Heart left ventricle (tissue), 16 donors: ENCODE results near the gene PRKG1. TPM values are rescaled to one million over a fixed set of nuclear protein-coding genes. Genes with fewer than 3 reads are reported as not detected.

Experiments
- ATAC-seq, 4 donors: fragments of 200-7000 bp; cut with Tn5 transposase; one replicate each; pipeline ENCODE4 v1.9.1; 2020 to 2022; ENCODE audit warnings: moderate library complexity in 4 of 4, mild to moderate bottlenecking in 3 of 4, moderate number of reproducible peaks in 1 of 4
- DNase-seq, 5 donors: peaks; one replicate each; pipeline ENCODE4 v3.0.0-alpha.2; 2020
- H3K27ac ChIP-seq, 12 donors: fragments of 200-600 bp; sonication (generic) in 4 of 12; one replicate each; pipeline versions ENCODE4 v1.5.0 to v1.8.0; 2016 to 2022; ENCODE audit warnings: mild to moderate bottlenecking in 2 of 12
- H3K27me3 ChIP-seq, 9 donors: fragments of 200-600 bp; sonication (generic) in 2 of 9; one replicate each; pipeline versions ENCODE4 v1.5.1 to v1.8.0; 2016 to 2022; ENCODE audit warnings: mild to moderate bottlenecking in 3 of 9
- H3K36me3 ChIP-seq, 9 donors: fragments of 200-600 bp; sonication (generic) in 2 of 9; one replicate each; pipeline versions ENCODE4 v1.5.0 to v1.8.0; 2018 to 2022; ENCODE audit warnings: mild to moderate bottlenecking in 2 of 9
- H3K4me1 ChIP-seq, 12 donors: fragments of 200-600 bp; sonication (generic) in 4 of 12; one replicate each; pipeline versions ENCODE4 v1.5.0 to v1.8.0; 2016 to 2022; ENCODE audit warnings: mild to moderate bottlenecking in 3 of 12
- H3K4me3 ChIP-seq, 12 donors: fragments of 200-600 bp; sonication (generic) in 4 of 12; one replicate each; pipeline versions ENCODE4 v1.5.0 to v1.8.0; 2017 to 2022; ENCODE audit warnings: mild to moderate bottlenecking in 9 of 12, moderate library complexity in 4 of 12
- H3K9me3 ChIP-seq, 12 donors: fragments of 200-600 bp; sonication (generic) in 4 of 12; one replicate each; pipeline versions ENCODE4 v1.5.0 to v1.8.0; 2016 to 2022; ENCODE audit warnings: mild to moderate bottlenecking in 1 of 12
- POLR2A ChIP-seq, 2 donors: fragments of 450-650 bp; IDR thresholded peaks; one replicate each; pipeline ENCODE4 v1.6.1; 2017; ENCODE audit warnings: antibody characterized with exemption in 2 of 2, mild to moderate bottlenecking in 2 of 2, moderate library complexity in 2 of 2
- WGBS, 4 donors: extraction: QIAGEN DNeasy Blood & Tissue Kit in 2 of 4; methylation state at CpG; one replicate each; pipeline versions ENCODE4 v1.1.5 to v1.1.7; 2013 to 2018; 5-methylcytosine and 5-hydroxymethylcytosine counted together
- intact Hi-C, 10 donors: fragments of 100-400 bp; cut with DNase I; formaldehyde crosslinking; loops; one replicate each; pipeline versions ENCODE4 v1.11.1 to v1.14.2; 2022
- polyA plus RNA-seq, 2 donors: library from polyadenylated mRNA; stranded (reverse); fragments of 200-250 nt; gene quantifications; one replicate each; pipeline ENCODE4 v1.2.3, GENCODE V29; 2013
- total RNA-seq, 9 donors: library from RNA; depleted of rRNA in 2 of 9; stranded (reverse); fragments of >200 nt in 2 of 9; fragmentation: NEBNext Ultra II Directional in 3 of 9; extraction: Animal tissue kit (Norgen Biotek cat#: 25700) in 3 of 9; gene quantifications; one replicate each; pipeline versions ENCODE4 v1.1.0 to v1.2.4, GENCODE V29; 2016 to 2023
- TF ChIP-seq, protein P1 (sequence below), 12 donors: fragments of 200-600 bp; sonication (generic) in 4 of 12; IDR thresholded peaks; one replicate each; pipeline versions ENCODE4 v1.5.0 to v1.8.0; 2018 to 2022; ENCODE audit warnings: antibody characterized with exemption in 12 of 12, mild to moderate bottlenecking in 5 of 12
- donor health status: ischemic (EF 13 %, LVEDD 7.1; RV severe dilation, severe dysfunction).
- donor health status: healthy with polysubstance abuse.
- donor health status: DM: no; HTN: yes; CAD: no.
- donor health status: DM: no; HTN: no; CAD: no.
- donor health status: ischemic (EF 25% LVEDD 6.9; RV normal size, moderate dysfunction).
- donor health status: ischemic (EF 25% LVEDD 5.7; RV mildly dilated, moderate dysfunction).
- donor health status: healthy.
- donor health status: DM: yes; HTN: yes; CAD: no.
- donor health status: ischemic (EF 35%, LVEDD 5.7; RV mildly dilated, moderate dysfunction).
- donor health status: nonischemic (EF 11% LVEDD 7.7; RV severe dilation, severe dysfunction).
- donor health status: DM: yes; HTN: yes; CAD: no.
- donor health status: PGD.
- donor health status: ischemic (EF 29% LVEDD 5.4; RV normal size, mild dysfunction).
- donor health status: nonischemic (EF 23%, LVEDD 6.1; RV moderate dilation, normal function).

PRKG1 gene
- total and polyA plus RNA-seq, 11 donors: 5.5 to 37.3 (median 29.3) TPM

GRCh38 chr10:52143338-52143737, 1069.1 kb downstream of the PRKG1 start:
- no peaks in the 10 kb centered on the region for H3K27me3 ChIP-seq
- H3K4me1 ChIP-seq: no peaks in the 10 kb centered on the region
- ATAC-seq (no peak), DNase-seq (no peak)
- TF ChIP-seq POLR2A (IDR thresholded peaks at IDR 0.05): no peak
- TF ChIP-seq, protein P1, sequence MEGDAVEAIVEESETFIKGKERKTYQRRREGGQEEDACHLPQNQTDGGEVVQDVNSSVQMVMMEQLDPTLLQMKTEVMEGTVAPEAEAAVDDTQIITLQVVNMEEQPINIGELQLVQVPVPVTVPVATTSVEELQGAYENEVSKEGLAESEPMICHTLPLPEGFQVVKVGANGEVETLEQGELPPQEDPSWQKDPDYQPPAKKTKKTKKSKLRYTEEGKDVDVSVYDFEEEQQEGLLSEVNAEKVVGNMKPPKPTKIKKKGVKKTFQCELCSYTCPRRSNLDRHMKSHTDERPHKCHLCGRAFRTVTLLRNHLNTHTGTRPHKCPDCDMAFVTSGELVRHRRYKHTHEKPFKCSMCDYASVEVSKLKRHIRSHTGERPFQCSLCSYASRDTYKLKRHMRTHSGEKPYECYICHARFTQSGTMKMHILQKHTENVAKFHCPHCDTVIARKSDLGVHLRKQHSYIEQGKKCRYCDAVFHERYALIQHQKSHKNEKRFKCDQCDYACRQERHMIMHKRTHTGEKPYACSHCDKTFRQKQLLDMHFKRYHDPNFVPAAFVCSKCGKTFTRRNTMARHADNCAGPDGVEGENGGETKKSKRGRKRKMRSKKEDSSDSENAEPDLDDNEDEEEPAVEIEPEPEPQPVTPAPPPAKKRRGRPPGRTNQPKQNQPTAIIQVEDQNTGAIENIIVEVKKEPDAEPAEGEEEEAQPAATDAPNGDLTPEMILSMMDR (IDR thresholded peaks at IDR 0.05): no peak
- WGBS, 4 donors: 50 to 78% (median 72%) methylated on average over 1 of the region's 1 CpG
- H3K4me3 ChIP-seq: no peak overlapping the region
- intact Hi-C loops: no loop called here
- no peak overlapping the region for H3K27ac ChIP-seq
- no peaks in the 10 kb centered on the region for H3K36me3 ChIP-seq
- no peaks in the 10 kb centered on the region for H3K9me3 ChIP-seq

GRCh38 chr10:52145636-52146035, 1071.3 kb downstream of the PRKG1 start:
- Histone ChIP-seq H3K27me3 (no peaks in the 10 kb centered on the region), H3K9me3 (no peaks in the 10 kb centered on the region), H3K4me1 (no peaks in the 10 kb centered on the region), H3K4me3 (no peak overlapping the region), H3K36me3 (no peaks in the 10 kb centered on the region), H3K27ac (no peak overlapping the region)
- intact Hi-C loops: no loop called here
- TF ChIP-seq, protein P1 (IDR thresholded peaks at IDR 0.05): no peak
- TF ChIP-seq POLR2A (IDR thresholded peaks at IDR 0.05): no peak
- 44 to 68% (median 49%) methylated on average over 1 of the region's 1 CpG for WGBS, 4 donors
- no peak for ATAC-seq
- no peak for DNase-seq

DNA sequence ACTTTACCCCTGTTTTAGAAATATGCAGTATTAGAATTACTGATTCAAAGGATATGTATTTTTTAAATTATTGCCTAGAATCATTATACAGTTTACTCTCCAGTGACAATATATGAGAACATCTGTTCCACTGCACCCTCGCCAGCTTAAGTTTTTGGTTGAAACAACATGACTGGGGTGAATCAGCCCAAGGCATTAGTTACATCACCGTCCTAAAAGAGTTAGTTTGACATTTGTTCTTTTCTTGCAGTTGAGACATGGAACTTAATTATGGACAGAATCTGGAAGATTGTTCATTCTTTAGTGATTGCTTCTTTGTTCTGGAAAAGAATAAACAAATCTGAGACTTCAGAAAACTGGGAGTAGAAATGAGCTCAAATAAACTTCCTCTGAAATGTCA, 1072.5 kb downstream of the PRKG1 start:
- ATAC-seq (no peak), DNase-seq (no peak)
- Histone ChIP-seq H3K9me3 (no peaks in the 10 kb centered on the region), H3K4me1 (no peaks in the 10 kb centered on the region), H3K36me3 (no peaks in the 10 kb centered on the region), H3K27ac (no peak overlapping the region), H3K4me3 (no peak overlapping the region), H3K27me3 (no peaks in the 10 kb centered on the region)
- 60 to 75% (median 68%) methylated on average over 2 of the region's 2 CpGs for WGBS, 4 donors
- intact Hi-C loops: no loop called here
- TF ChIP-seq POLR2A (IDR thresholded peaks at IDR 0.05): no peak
- TF ChIP-seq, protein P1 (IDR thresholded peaks at IDR 0.05): no peak

GRCh38 chr10:52170776-52171175, 1096.5 kb downstream of the PRKG1 start:
- WGBS, 4 donors: 72 to 79% (median 75%) methylated on average over 4 of the region's 4 CpGs
- H3K36me3 ChIP-seq: no peaks in the 10 kb centered on the region
- intact Hi-C loops: no loop called here
- no peak for ATAC-seq
- H3K27ac ChIP-seq: no peak overlapping the region
- peaks cover 0 to 17% (median 0%) of the 10 kb centered on the region in 12 donors for H3K9me3 ChIP-seq
- no peak for DNase-seq
- H3K4me3 ChIP-seq: no peak overlapping the region
- TF ChIP-seq, protein P1 (IDR thresholded peaks at IDR 0.05): no peak
- TF ChIP-seq POLR2A (IDR thresholded peaks at IDR 0.05): no peak
- peaks cover 0 to 6% (median 0%) of the 10 kb centered on the region in 12 donors for H3K4me1 ChIP-seq
- H3K27me3 ChIP-seq: no peaks in the 10 kb centered on the region
